IMR-90 (cell line): ENCODE results near the gene TDRD12. TPM values are rescaled to one million over a fixed set of nuclear protein-coding genes. Genes with fewer than 3 reads are reported as not detected.

Experiments
- ATAC-seq: fragments of 200-7000 bp; cut with Tn5 transposase; 2 replicates; pipeline ENCODE4 v1.9.1; 2020; ENCODE audit warnings: low read depth, mild to moderate bottlenecking, moderate library complexity
- BruUV-seq: library from RNA; stranded (reverse); fragments of 400-500 nt; replicated peaks from 2 replicates; lab custom pipeline; 2021; lab: Mats Ljungman, UMichigan
- CTCF ChIA-PET: fragments of 300-600 bp; formaldehyde crosslinking; extraction: SDS; loops from one replicate; lab custom pipeline; 2021; ENCODE audit warnings: antibody characterized with exemption; lab: Yijun Ruan, JAX
- POLR2A ChIA-PET: fragments of 300-600 bp; sonication (Branson Sonifier 250); formaldehyde crosslinking; loops from one replicate; lab custom pipeline; 2022; ENCODE audit warnings: antibody characterized with exemption; ENCODE audit not compliant: unreplicated experiment; lab: Charles Lee
- DNase-seq: peaks from one replicate; pipeline ENCODE4 v3.0.0; 2013
- H2AFZ ChIP-seq: replicated peaks from 2 replicates; pipeline ENCODE3; 2013; ENCODE audit warnings: low read length, mild to moderate bottlenecking; ENCODE audit not compliant: poor library complexity
- H2AK5ac ChIP-seq: 2 replicates; pipeline ENCODE4 v1.6.1; 2013; ENCODE audit warnings: low read depth, low read length, inconsistent platforms
- H2AK9ac ChIP-seq: replicated peaks from 2 replicates; pipeline ENCODE3; 2013; ENCODE audit warnings: mild to moderate bottlenecking, low read depth, low read length, moderate library complexity; ENCODE audit not compliant: poor library complexity
- H2BK120ac ChIP-seq: 2 replicates; pipeline ENCODE4 v1.6.1; 2013; ENCODE audit warnings: low read depth, low read length, inconsistent platforms
- H2BK15ac ChIP-seq: 3 replicates; pipeline ENCODE4 v1.6.1; 2013; ENCODE audit warnings: low read depth, low read length, inconsistent platforms
- H2BK20ac ChIP-seq: 2 replicates; pipeline ENCODE4 v1.6.1; 2013; ENCODE audit warnings: low read depth, mild to moderate bottlenecking, inconsistent platforms, low read length, moderate library complexity
- H2BK5ac ChIP-seq: 2 replicates; pipeline ENCODE4 v1.6.1; 2013; ENCODE audit warnings: mild to moderate bottlenecking, low read depth, low read length, inconsistent platforms; ENCODE audit not compliant: poor library complexity, severe bottlenecking
- H3K14ac ChIP-seq: replicated peaks from 2 replicates; pipeline ENCODE4 v1.6.1; 2013; ENCODE audit warnings: low read depth, low read length, inconsistent platforms
- H3K18ac ChIP-seq: 2 replicates; pipeline ENCODE4 v1.6.1; 2013; ENCODE audit warnings: low read depth, low read length, control low read depth
- H3K23ac ChIP-seq: 2 replicates; pipeline ENCODE4 v1.6.1; 2013; ENCODE audit warnings: low read depth, low read length, inconsistent platforms
- H3K27ac ChIP-seq: 2 replicates; pipeline ENCODE4 v1.5.1; 2013; ENCODE audit warnings: mild to moderate bottlenecking, control low read depth, low read length; ENCODE audit not compliant: insufficient read depth
- H3K27me3 ChIP-seq: 2 replicates; pipeline ENCODE4 v1.6.1; 2013; ENCODE audit warnings: low read length; ENCODE audit not compliant: control insufficient read depth, insufficient read depth
- H3K36me3 ChIP-seq: 2 replicates; pipeline ENCODE4 v1.6.1; 2013; ENCODE audit warnings: low read length, mixed read lengths; ENCODE audit not compliant: control insufficient read depth, insufficient read depth
- H3K4ac ChIP-seq: 2 replicates; pipeline ENCODE4 v1.6.1; 2013; ENCODE audit warnings: low read depth, low read length, inconsistent platforms
- H3K4me1 ChIP-seq: 2 replicates; pipeline ENCODE4 v1.6.1; 2013; ENCODE audit warnings: low read length, mixed read lengths; ENCODE audit not compliant: control insufficient read depth, insufficient read depth
- H3K4me2 ChIP-seq: 2 replicates; pipeline ENCODE4 v1.6.1; 2013; ENCODE audit warnings: low read depth, mild to moderate bottlenecking, control low read depth, low read length, moderate library complexity
- H3K4me3 ChIP-seq: 2 replicates; pipeline ENCODE4 v1.5.1; 2013; ENCODE audit warnings: low read depth, mild to moderate bottlenecking, control low read depth, low read length, moderate library complexity; ENCODE audit not compliant: insufficient read depth
- H3K56ac ChIP-seq: 2 replicates; pipeline ENCODE4 v1.6.1; 2013; ENCODE audit warnings: low read length, inconsistent platforms; ENCODE audit not compliant: insufficient read depth; ENCODE audit errors: extremely low read depth
- H3K79me1 ChIP-seq, 2 experiments: 2 replicates each; pipeline ENCODE4 v1.6.1; 2013; ENCODE audit warnings: low read length in 2 of 2, inconsistent platforms in 1 of 2, low read depth in 1 of 2
- H3K9ac ChIP-seq: 2 replicates; pipeline ENCODE4 v1.6.1; 2013; ENCODE audit warnings: low read depth, low read length, control low read depth
- H3K9me1 ChIP-seq: 2 replicates; pipeline ENCODE4 v1.6.1; 2013; ENCODE audit warnings: low read length, inconsistent platforms; ENCODE audit not compliant: insufficient read depth
- H3K9me3 ChIP-seq: 2 replicates; pipeline ENCODE4 v1.6.1; 2013; ENCODE audit warnings: low read length; ENCODE audit not compliant: control insufficient read depth, insufficient read depth
- H4K20me1 ChIP-seq: 2 replicates; pipeline ENCODE4 v1.6.1; 2013; ENCODE audit warnings: low read length, inconsistent platforms; ENCODE audit not compliant: insufficient read depth
- H4K5ac ChIP-seq: 2 replicates; pipeline ENCODE4 v1.6.1; 2013; ENCODE audit warnings: mild to moderate bottlenecking, low read depth, low read length, control low read depth
- H4K8ac ChIP-seq, 2 experiments: 2 replicates each; pipeline ENCODE4 v1.6.1; 2013; ENCODE audit warnings: low read depth in 2 of 2, low read length in 2 of 2, control low read depth in 1 of 2, inconsistent platforms in 1 of 2
- H4K91ac ChIP-seq: 2 replicates; pipeline ENCODE4 v1.6.1; 2013; ENCODE audit warnings: low read depth, low read length, inconsistent platforms; ENCODE audit not compliant: insufficient read depth
- BHLHE40 ChIP-seq: fragments of 150-350 bp; IDR thresholded peaks from 2 replicates; pipeline ENCODE4 v1.6.1; 2016; ENCODE audit warnings: mild to moderate bottlenecking, low read depth, low read length
- CEBPB ChIP-seq: IDR thresholded peaks from 2 replicates; pipeline ENCODE4 v1.6.1; 2012; ENCODE audit warnings: low read depth, low read length, improper control_type of control experiment
- CHD1 ChIP-seq: IDR thresholded peaks from 2 replicates; pipeline ENCODE4 v1.6.1; 2012; ENCODE audit warnings: low read depth, low read length, improper control_type of control experiment
- CTCF ChIP-seq: conservative IDR thresholded peaks from 2 replicates; pipeline ENCODE4 v1.5.1; 2012; ENCODE audit warnings: mild to moderate bottlenecking, low read depth, low read length, improper control_type of control experiment
- RAD21 ChIP-seq: IDR thresholded peaks from 2 replicates; pipeline ENCODE4 v1.6.1; 2012; ENCODE audit warnings: low read length, improper control_type of control experiment
- WGBS, 2 experiments: methylation state at CpG; one replicate each; pipeline versions ENCODE4 v1.1.5 to v1.1.7; 2013; ENCODE audit warnings: missing lambda C conversion rate in 2 of 2; ENCODE audit not compliant: insufficient read length in 1 of 2; ENCODE audit errors: extremely low coverage in 2 of 2; 5-methylcytosine and 5-hydroxymethylcytosine counted together
- dilution Hi-C: fragments of 300-500 bp; cut with HindIII; formaldehyde crosslinking; loops from one replicate; pipeline ENCODE4 v1.14.3; 2018; ENCODE audit warnings: low sequenced_read_pairs; ENCODE audit not compliant: unreplicated experiment
- in situ Hi-C: fragments of 300-500 bp; cut with MboI; formaldehyde crosslinking; loops from 3 replicates; pipeline ENCODE4 v1.14.3; 2019; ENCODE audit warnings: low sequenced_read_pairs, inconsistent platforms, mixed read lengths
- intact Hi-C: fragments of 100-400 bp; cut with micrococcal nuclease; formaldehyde crosslinking; loops from 2 replicates; pipeline ENCODE4 v1.10.0; 2022
- polyA plus RNA-seq, 3 experiments: library from polyadenylated mRNA; depleted of rRNA; stranded (reverse); fragments of >200 nt; gene quantifications; 2 replicates each; pipeline ENCODE4 v1.2.3, GENCODE V29; 2012; ENCODE audit warnings: low replicate concordance in 1 of 3
- total RNA-seq: library from RNA; depleted of rRNA; stranded (reverse); fragments of >200 nt; gene quantifications from 2 replicates; pipeline ENCODE4 v1.2.3, GENCODE V29; 2012
- TF ChIP-seq, protein P1 (sequence below): fragments of 150-350 bp; IDR thresholded peaks from 2 replicates; pipeline ENCODE4 v1.6.1; 2017; ENCODE audit warnings: mild to moderate bottlenecking, antibody characterized with exemption, low read length, low read depth

TDRD12 gene
- total and polyA plus RNA-seq, 2 of the 4 experiments (the other 2 are of a cell fraction) = under 0.01 to 0.07 TPM

DNA sequence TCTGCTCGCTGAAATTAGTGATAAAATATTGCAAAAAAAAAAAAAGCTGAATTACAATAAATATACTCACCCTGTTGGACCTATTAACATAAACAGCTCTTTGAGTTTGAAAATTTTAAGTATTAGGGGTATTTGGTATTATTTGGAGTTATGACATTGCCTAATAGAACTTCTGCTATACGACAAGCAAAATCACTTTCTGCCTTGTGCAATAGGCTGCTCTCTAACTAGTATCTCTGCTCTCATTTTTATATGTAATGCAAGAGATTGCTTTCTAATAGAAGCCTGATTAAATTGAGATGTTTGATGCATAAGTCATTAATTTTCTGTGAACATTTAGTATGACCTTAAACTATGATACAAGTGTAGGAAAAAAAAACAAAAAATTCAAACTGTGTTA is 38.6 kb upstream of the TDRD12 start:
- Histone ChIP-seq H4K20me1 (no peaks in the 10 kb centered on the region), H3K23ac (no peak overlapping the region), H2AFZ (no peak overlapping the region), H3K27me3 (peaks cover 33% of the 10 kb centered on the region), H3K56ac (no peak overlapping the region), H2AK9ac (no peak overlapping the region), H2BK15ac (no peak overlapping the region), H3K4ac (no peak overlapping the region), H3K14ac (no peak overlapping the region), H2AK5ac (no peak overlapping the region), H3K9ac (no peak overlapping the region), H3K4me3 (no peak overlapping the region), H3K36me3 (no peaks in the 10 kb centered on the region), H4K91ac (no peak overlapping the region), H4K8ac (no peak overlapping the region), H2BK5ac (no peak overlapping the region), H4K5ac (no peak overlapping the region), H3K79me1 (no peaks in the 10 kb centered on the region), H2BK20ac (no peak overlapping the region), H3K4me2 (no peak overlapping the region), H3K18ac (no peak overlapping the region), H3K27ac (no peak overlapping the region), H3K4me1 (peaks cover 2% of the 10 kb centered on the region; the same call in 1 of the 2 replicates), H3K9me1 (no peaks in the 10 kb centered on the region), H2BK120ac (no peak overlapping the region), H3K9me3 (no peaks in the 10 kb centered on the region)
- no CpG with 5 or more reads among the region's 2 CpGs for WGBS, 2 experiments
- ChIA-PET POLR2A (no interaction called here), CTCF (no interaction called here)
- in situ Hi-C loops = no loop called here
- no peak for ATAC-seq
- DNase-seq = no peak
- dilution Hi-C loops = no loop called here
- BruUV-seq = no TSS peak
- intact Hi-C loops = no loop called here
- TF ChIP-seq CEBPB (no peak), BHLHE40 (no peak), CTCF (no peak), CHD1 (no peak), RAD21 (no peak)
- TF ChIP-seq, protein P1, sequence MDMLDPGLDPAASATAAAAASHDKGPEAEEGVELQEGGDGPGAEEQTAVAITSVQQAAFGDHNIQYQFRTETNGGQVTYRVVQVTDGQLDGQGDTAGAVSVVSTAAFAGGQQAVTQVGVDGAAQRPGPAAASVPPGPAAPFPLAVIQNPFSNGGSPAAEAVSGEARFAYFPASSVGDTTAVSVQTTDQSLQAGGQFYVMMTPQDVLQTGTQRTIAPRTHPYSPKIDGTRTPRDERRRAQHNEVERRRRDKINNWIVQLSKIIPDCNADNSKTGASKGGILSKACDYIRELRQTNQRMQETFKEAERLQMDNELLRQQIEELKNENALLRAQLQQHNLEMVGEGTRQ = no peak
